ENCODE data around the gene ANKDD1A.

The ANKDD1A gene

DNA sequence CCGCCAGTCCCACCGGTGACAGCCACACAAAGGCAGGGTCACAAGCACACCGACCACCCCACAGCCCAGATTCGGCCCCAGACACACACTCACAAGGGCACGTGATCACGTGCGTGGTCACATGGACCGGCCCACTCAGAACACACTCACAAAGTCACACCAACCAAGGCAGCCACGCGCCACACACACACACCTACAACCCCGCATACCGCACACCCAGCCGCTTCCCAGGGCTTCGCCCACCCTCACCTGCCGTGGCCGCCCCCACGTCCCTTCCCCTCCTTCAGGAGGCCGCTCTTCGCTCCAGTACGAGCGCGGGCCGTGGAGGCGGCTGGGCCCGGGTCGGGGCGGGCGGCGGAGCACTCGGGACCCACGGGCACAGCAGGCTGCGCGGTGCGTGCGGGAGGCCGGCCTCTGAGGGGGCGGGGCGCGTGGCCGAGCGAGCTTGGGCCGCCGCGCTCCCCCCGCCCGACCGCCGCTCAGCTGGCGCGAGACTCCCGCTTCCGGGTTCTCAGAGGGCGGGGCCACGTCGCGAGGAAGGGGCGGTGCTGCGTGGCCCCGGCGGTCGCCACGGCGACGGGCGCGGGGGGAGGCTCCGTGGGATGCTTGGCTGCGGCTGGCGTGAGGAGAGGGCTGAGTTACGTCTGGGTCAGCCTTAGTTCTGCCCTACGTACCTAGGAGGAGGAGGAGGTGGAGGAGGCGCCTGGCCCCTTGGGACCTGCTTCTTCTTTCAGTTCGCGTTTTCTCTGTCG, 77.9 kb downstream of the ANKDD1A start, which contains the start of gene SPG21:
TSS of gene SPG21 (minus strand) at position 499 of the 752 bp plus-strand sequence. CDS start 6,345 bp downstream, outside the sequence.
- peak; percentile 90 to 97 for DNase-seq
- peaks cover 8% of the 10 kb centered on the region for H3K79me1 ChIP-seq (ENCODE audit: low read length)
- peak within 1 kb of the TSS; percentile 60 for H2BK5ac ChIP-seq (ENCODE audit: low read depth, low read length, poor library complexity)
- H3K9me3 ChIP-seq (ENCODE audit: insufficient read depth, low read depth, low read length): no peaks in the 10 kb centered on the region
- H3K4me2 ChIP-seq (ENCODE audit: low read length): peak within 1 kb of the TSS; percentile 92
- H3K27ac ChIP-seq (ENCODE audit: low read depth, low read length): peak within 1 kb of the TSS; percentile 16
- no peak within 1 kb of the TSS for H3K23ac ChIP-seq (ENCODE audit: low read length)
- peaks cover 9% of the 10 kb centered on the region for H3K79me2 ChIP-seq (ENCODE audit: control insufficient read depth, insufficient read depth, low read length, poor library complexity)
- peak within 1 kb of the TSS; percentile 74 for H2BK12ac ChIP-seq (ENCODE audit: low read length)
- H4K8ac ChIP-seq (ENCODE audit: low read depth, low read length): peak within 1 kb of the TSS; percentile 70
- H3K9ac ChIP-seq (ENCODE audit: low read length): peak within 1 kb of the TSS; percentile 73
- no peaks in the 10 kb centered on the region for H3K27me3 ChIP-seq (ENCODE audit: insufficient read depth, low read length)
- H2AK5ac ChIP-seq (ENCODE audit: low read length): peak within 1 kb of the TSS; percentile 10
- peak within 1 kb of the TSS; percentile 89 for H4K91ac ChIP-seq (ENCODE audit: low read depth, low read length)
- H3K18ac ChIP-seq (ENCODE audit: low read length): peak within 1 kb of the TSS; percentile 62
- peak within 1 kb of the TSS; percentile 92 for H3K4ac ChIP-seq (ENCODE audit: low read depth, low read length)
- peak within 1 kb of the TSS; percentile 78 for H3K14ac ChIP-seq (ENCODE audit: low read length)
- H2BK120ac ChIP-seq (ENCODE audit: insufficient read depth, low read length, poor library complexity): peak within 1 kb of the TSS; percentile 79
- peak within 1 kb of the TSS; percentile 90 for H4K12ac ChIP-seq (ENCODE audit: low read depth, low read length)
- H3K4me1 ChIP-seq (ENCODE audit: control insufficient read depth in 1 of 2, insufficient read depth in 2 of 2, low read length in 2 of 2): peaks cover 0 to 3% of the 10 kb centered on the region in 2 experiments
- peak within 1 kb of the TSS; percentile 78 for H2AFZ ChIP-seq (ENCODE audit: insufficient read depth, low read length, poor library complexity)
- peaks cover 0 to 2% of the 10 kb centered on the region in 2 experiments for H3K36me3 ChIP-seq (ENCODE audit: control insufficient read depth in 1 of 2, insufficient read depth in 2 of 2, low read length in 2 of 2)
- WGBS (ENCODE audit: extremely low coverage, insufficient coverage, insufficient read length): no CpG with 5 or more reads among the region's 75 CpGs
- peak within 1 kb of the TSS; percentile 88 for H3K4me3 ChIP-seq (ENCODE audit: low read depth, low read length)

- Histone ChIP-seq H4K8ac (ENCODE audit: low read depth, low read length) (peak overlapping the region; percentile 3), H3K36me3 (ENCODE audit: control insufficient read depth in 1 of 2, insufficient read depth in 2 of 2, low read length in 2 of 2) (peaks cover 0 to 2% of the 10 kb centered on the region in 2 experiments), H3K4ac (ENCODE audit: low read depth, low read length) (no peak overlapping the region), H2BK5ac (ENCODE audit: low read depth, low read length, poor library complexity) (no peak overlapping the region), H4K91ac (ENCODE audit: low read depth, low read length) (no peak overlapping the region), H3K79me2 (ENCODE audit: control insufficient read depth, insufficient read depth, low read length, poor library complexity) (peaks cover 9% of the 10 kb centered on the region), H3K4me1 (ENCODE audit: control insufficient read depth in 1 of 2, insufficient read depth in 2 of 2, low read length in 2 of 2) (peaks cover 0 to 3% of the 10 kb centered on the region in 2 experiments), H3K27ac (ENCODE audit: low read depth, low read length) (peak overlapping the region; percentile 11), H3K4me3 (ENCODE audit: low read depth, low read length) (peak overlapping the region; percentile 51), H2BK12ac (ENCODE audit: low read length) (no peak overlapping the region), H3K18ac (ENCODE audit: low read length) (no peak overlapping the region), H4K12ac (ENCODE audit: low read depth, low read length) (no peak overlapping the region), H3K23ac (ENCODE audit: low read length) (no peak overlapping the region), H3K14ac (ENCODE audit: low read length) (no peak overlapping the region), H3K79me1 (ENCODE audit: low read length) (peaks cover 8% of the 10 kb centered on the region), H3K27me3 (ENCODE audit: insufficient read depth, low read length) (no peaks in the 10 kb centered on the region), H2AFZ (ENCODE audit: insufficient read depth, low read length, poor library complexity) (peak overlapping the region; percentile 20), H3K9me3 (ENCODE audit: insufficient read depth, low read depth, low read length) (no peaks in the 10 kb centered on the region), H2AK5ac (ENCODE audit: low read length) (no peak overlapping the region), H3K4me2 (ENCODE audit: low read length) (peak overlapping the region; percentile 65), H2BK120ac (ENCODE audit: insufficient read depth, low read length, poor library complexity) (peak overlapping the region; percentile 41), H3K9ac (ENCODE audit: low read length) (peak overlapping the region; percentile 11)
- WGBS (ENCODE audit: extremely low coverage, insufficient coverage, insufficient read length): no CpG with 5 or more reads among the region's 9 CpGs
- DNase-seq: no peak
These were observed 78.4 kb downstream of the ANKDD1A start for GRCh38 chr15:64990168-64990470.

GRCh38 chr15:64991536-64992135, 79.9 kb downstream of the ANKDD1A start:
- no CpG with 5 or more reads among the region's 2 CpGs for WGBS (ENCODE audit: extremely low coverage, insufficient coverage, insufficient read length)
- H4K91ac ChIP-seq (ENCODE audit: low read depth, low read length): no peak overlapping the region
- no peak overlapping the region for H3K27ac ChIP-seq (ENCODE audit: low read depth, low read length)
- no peak overlapping the region for H2AFZ ChIP-seq (ENCODE audit: insufficient read depth, low read length, poor library complexity)
- peaks cover 0 to 2% of the 10 kb centered on the region in 2 experiments for H3K36me3 ChIP-seq (ENCODE audit: control insufficient read depth in 1 of 2, insufficient read depth in 2 of 2, low read length in 2 of 2)
- H3K4me3 ChIP-seq (ENCODE audit: low read depth, low read length): no peak overlapping the region
- no peak overlapping the region for H3K23ac ChIP-seq (ENCODE audit: low read length)
- no peak overlapping the region for H4K8ac ChIP-seq (ENCODE audit: low read depth, low read length)
- H3K9ac ChIP-seq (ENCODE audit: low read length): no peak overlapping the region
- H3K27me3 ChIP-seq (ENCODE audit: insufficient read depth, low read length): no peaks in the 10 kb centered on the region
- no peak overlapping the region for H3K14ac ChIP-seq (ENCODE audit: low read length)
- no peak overlapping the region for H3K4me2 ChIP-seq (ENCODE audit: low read length)
- H2BK120ac ChIP-seq (ENCODE audit: insufficient read depth, low read length, poor library complexity): no peak overlapping the region
- H2BK5ac ChIP-seq (ENCODE audit: low read depth, low read length, poor library complexity): no peak overlapping the region
- H3K4me1 ChIP-seq (ENCODE audit: control insufficient read depth in 1 of 2, insufficient read depth in 2 of 2, low read length in 2 of 2): no peaks in the 10 kb centered on the region
- no peak overlapping the region for H2BK12ac ChIP-seq (ENCODE audit: low read length)
- no peak for DNase-seq
- peaks cover 8% of the 10 kb centered on the region for H3K79me1 ChIP-seq (ENCODE audit: low read length)
- H3K4ac ChIP-seq (ENCODE audit: low read depth, low read length): no peak overlapping the region
- no peaks in the 10 kb centered on the region for H3K9me3 ChIP-seq (ENCODE audit: insufficient read depth, low read depth, low read length)
- no peak overlapping the region for H3K18ac ChIP-seq (ENCODE audit: low read length)
- no peak overlapping the region for H4K12ac ChIP-seq (ENCODE audit: low read depth, low read length)
- H2AK5ac ChIP-seq (ENCODE audit: low read length): no peak overlapping the region
- peaks cover 7% of the 10 kb centered on the region for H3K79me2 ChIP-seq (ENCODE audit: control insufficient read depth, insufficient read depth, low read length, poor library complexity)

- no peak overlapping the region for H4K12ac ChIP-seq (ENCODE audit: low read depth, low read length)
- WGBS (ENCODE audit: extremely low coverage, insufficient coverage, insufficient read length): no CpG with 5 or more reads among the region's 1 CpG
- H2BK120ac ChIP-seq (ENCODE audit: insufficient read depth, low read length, poor library complexity): no peak overlapping the region
- H3K36me3 ChIP-seq (ENCODE audit: control insufficient read depth in 1 of 2, insufficient read depth in 2 of 2, low read length in 2 of 2): no peaks in the 10 kb centered on the region
- no peaks in the 10 kb centered on the region for H3K27me3 ChIP-seq (ENCODE audit: insufficient read depth, low read length)
- H3K79me1 ChIP-seq (ENCODE audit: low read length): peaks cover 8% of the 10 kb centered on the region
- H3K18ac ChIP-seq (ENCODE audit: low read length): no peak overlapping the region
- no peak overlapping the region for H3K9ac ChIP-seq (ENCODE audit: low read length)
- no peak overlapping the region for H4K91ac ChIP-seq (ENCODE audit: low read depth, low read length)
- no peaks in the 10 kb centered on the region for H3K9me3 ChIP-seq (ENCODE audit: insufficient read depth, low read depth, low read length)
- H3K4me3 ChIP-seq (ENCODE audit: low read depth, low read length): no peak overlapping the region
- no peak overlapping the region for H2AK5ac ChIP-seq (ENCODE audit: low read length)
- no peak overlapping the region for H3K4ac ChIP-seq (ENCODE audit: low read depth, low read length)
- H3K14ac ChIP-seq (ENCODE audit: low read length): no peak overlapping the region
- no peak overlapping the region for H3K23ac ChIP-seq (ENCODE audit: low read length)
- no peak overlapping the region for H4K8ac ChIP-seq (ENCODE audit: low read depth, low read length)
- no peak overlapping the region for H2BK12ac ChIP-seq (ENCODE audit: low read length)
- no peak overlapping the region for H3K4me2 ChIP-seq (ENCODE audit: low read length)
- H2AFZ ChIP-seq (ENCODE audit: insufficient read depth, low read length, poor library complexity): no peak overlapping the region
- H3K27ac ChIP-seq (ENCODE audit: low read depth, low read length): no peak overlapping the region
- no peak overlapping the region for H2BK5ac ChIP-seq (ENCODE audit: low read depth, low read length, poor library complexity)
- DNase-seq: no peak
- H3K4me1 ChIP-seq (ENCODE audit: control insufficient read depth in 1 of 2, insufficient read depth in 2 of 2, low read length in 2 of 2): no peaks in the 10 kb centered on the region
- peaks cover 7% of the 10 kb centered on the region for H3K79me2 ChIP-seq (ENCODE audit: control insufficient read depth, insufficient read depth, low read length, poor library complexity)
These were observed 81.6 kb downstream of the ANKDD1A start for GRCh38 chr15:64993290-64993689.
